HG03378 (cell line): ENCODE data around the gene DNAH8.

Experiments
- ATAC-seq: cut with Tn5 transposase; IDR thresholded peaks from one replicate; pipeline ENCODE4 v1.9.1; 2021; ENCODE audit warnings: mild to moderate bottlenecking, moderate library complexity; ENCODE audit not compliant: unreplicated experiment

The DNAH8 gene

GRCh38 chr6:39062014-39062740 lies 347.1 kb downstream of the DNAH8 start:
- ATAC-seq = no peak

DNA sequence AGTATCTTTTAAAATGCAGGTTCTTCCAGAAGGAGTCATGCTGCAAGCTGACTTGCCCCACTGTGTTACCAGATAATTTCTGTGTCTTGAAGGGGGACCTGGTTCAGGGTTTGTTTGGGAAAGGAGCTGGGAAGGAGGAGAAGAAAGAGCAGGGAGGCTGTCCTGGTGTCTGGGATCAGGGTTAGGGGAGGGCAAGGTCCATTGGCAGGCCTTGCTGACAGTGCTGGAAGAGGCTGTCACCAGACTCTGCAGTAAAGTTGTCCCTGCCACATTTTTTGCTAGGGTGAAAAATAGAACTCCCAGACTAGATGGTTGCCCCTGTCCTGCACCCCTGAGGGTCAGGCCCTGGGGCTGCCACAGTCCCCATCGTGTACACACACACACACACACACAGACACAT lies 348.4 kb downstream of the DNAH8 start:
- no peak for ATAC-seq

DNA sequence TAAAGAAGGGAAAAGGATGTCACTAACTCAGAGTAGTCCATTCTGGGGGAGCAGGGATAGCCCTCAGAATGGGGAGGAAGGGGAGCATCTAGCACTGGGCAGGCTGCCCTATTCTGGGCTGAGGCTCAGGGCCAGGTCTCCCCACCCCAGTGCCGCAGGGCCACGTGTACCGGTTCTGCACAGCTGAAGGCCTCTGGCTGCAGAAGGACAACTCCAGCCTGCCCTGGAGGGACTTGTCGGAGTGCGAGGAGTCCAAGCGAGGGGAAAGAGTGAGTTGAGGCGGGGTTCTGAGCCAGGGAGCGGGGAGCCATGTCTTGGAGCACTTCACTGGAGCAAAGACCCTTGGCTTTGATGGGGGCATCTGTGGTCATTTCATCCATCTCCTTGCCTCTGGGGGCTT lies 350.4 kb downstream of the DNAH8 start:
- ATAC-seq = no peak

GRCh38 chr6:39068391-39068790 lies 353.3 kb downstream of the DNAH8 start:
- no peak for ATAC-seq

DNA sequence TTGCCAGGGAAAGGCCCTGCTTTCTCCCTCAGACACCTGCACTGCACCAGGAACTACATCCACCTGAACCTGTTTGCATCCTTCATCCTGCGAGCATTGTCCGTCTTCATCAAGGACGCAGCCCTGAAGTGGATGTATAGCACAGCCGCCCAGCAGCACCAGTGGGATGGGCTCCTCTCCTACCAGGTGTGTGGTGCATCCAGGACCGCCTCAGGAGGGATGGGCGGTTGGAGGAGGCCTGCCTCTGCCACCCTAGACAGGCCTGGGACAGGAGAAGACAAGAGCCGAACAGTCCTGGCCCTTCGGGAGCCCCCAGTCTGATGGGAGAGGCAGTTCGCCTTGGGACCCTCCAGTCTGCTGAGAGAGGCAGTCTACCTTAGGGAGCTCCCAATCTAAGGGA lies 357.7 kb downstream of the DNAH8 start:
- ATAC-seq = no peak

DNA sequence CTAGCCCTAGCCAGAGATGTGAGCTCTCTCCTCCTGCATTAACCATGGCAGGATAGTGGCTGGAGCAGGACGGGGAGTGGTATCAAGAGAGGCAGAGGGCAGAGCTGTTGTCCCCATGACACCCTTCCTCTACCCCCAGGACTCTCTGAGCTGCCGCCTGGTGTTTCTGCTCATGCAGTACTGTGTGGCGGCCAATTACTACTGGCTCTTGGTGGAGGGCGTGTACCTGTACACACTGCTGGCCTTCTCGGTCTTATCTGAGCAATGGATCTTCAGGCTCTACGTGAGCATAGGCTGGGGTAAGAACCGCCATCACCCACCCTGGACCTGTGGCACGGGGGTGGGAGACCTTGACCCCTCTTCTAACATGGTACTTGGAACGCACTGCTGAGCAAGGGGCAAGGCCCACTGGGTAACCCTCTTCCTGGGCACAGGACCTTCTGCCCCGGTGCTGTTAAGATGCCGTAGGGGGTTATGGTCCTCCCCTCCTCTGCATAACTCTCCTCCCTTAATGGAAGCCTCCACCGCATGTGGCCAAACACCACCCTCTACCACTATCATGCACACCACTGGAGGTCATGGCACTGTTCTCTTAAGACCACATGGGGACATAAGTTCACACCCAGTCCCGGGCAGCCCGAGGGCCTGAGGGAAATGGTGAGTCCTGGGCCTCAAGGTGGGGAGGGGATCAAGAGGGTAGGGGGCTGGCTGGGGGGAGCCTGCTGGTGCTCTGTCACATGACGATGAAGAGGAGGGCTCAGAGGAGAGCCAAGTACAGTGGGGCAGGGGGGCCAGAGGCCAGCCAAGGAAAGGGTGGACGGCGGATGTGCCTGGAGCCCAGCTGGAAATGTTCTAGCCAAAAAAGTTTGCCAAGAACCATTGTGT lies 358.6 kb downstream of the DNAH8 start:
- ATAC-seq = no peak

- ATAC-seq = no peak
Observed at GRCh38 chr6:39074486-39074885, 359.4 kb downstream of the DNAH8 start.

DNA sequence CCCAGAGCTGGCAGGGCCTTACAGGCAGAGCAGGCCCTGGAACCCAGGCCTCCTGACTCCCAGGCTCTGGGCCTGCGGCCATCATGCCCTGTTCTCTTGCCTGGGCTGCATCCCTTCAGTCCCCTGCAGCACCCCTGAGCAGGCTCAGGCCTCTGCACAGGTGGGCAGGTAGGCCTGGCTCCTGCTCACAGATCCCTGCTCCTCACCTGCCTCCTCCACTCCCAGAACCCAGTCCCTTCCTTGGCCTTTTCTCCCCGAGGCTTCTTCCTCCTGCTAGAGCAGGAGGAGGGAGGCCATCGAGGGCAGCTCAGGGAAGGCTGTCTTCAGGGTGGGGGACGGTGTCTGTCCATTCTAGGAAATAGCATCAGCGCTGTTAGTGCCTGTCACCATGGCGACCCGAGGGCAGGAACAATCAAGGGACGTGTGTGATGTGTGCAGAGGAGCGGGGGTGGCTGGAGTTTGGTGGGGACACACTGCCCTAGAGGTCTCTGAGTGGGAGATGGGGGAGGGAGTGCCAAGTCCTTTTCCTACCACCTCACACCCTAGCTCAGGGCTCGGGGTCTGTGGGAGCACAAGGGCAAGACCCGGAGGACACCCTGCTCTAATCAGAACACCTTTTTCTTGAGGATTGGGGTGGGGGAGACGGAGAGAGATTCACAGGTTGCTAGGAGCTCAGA lies 360.0 kb downstream of the DNAH8 start:
- ATAC-seq = no peak

DNA sequence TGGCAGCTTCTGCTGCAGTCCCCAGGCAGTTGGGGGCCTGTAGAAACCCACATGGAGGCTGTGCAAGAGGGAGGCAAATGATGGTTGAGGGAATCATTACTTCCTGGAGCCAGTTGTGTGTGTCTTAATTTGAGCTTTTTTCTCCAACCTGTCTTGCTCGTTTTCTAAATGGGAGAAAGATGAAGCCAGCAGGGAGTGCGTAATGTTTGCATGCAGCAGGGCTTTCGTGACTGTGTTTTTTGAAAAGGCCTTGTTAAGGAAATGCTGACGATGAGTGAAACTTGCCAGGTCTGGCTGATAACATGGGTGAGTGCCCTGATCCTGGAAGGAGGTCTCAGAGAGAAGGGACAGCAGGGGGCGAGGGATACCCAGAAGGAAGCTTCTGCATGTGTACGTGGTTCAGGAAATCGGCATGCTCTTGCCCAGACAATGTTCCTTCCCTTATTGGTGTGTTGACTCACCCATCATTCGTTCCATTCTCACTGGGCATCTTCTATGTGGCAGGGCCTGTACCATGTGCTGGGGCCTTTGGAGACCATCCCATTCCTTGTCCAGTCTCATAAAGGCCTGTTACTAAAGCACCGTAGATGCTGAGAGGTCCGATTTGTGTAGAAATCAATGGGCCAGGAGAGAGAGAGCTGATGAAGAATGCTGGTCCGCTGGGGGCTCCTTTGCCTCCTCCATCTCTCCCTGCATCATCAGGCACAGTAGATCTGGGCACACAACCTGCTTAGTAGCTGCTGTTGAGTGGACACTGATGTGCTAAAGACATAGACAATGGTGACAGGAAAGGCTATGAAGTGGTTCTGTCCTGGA lies 360.9 kb downstream of the DNAH8 start:
- no peak for ATAC-seq

DNA sequence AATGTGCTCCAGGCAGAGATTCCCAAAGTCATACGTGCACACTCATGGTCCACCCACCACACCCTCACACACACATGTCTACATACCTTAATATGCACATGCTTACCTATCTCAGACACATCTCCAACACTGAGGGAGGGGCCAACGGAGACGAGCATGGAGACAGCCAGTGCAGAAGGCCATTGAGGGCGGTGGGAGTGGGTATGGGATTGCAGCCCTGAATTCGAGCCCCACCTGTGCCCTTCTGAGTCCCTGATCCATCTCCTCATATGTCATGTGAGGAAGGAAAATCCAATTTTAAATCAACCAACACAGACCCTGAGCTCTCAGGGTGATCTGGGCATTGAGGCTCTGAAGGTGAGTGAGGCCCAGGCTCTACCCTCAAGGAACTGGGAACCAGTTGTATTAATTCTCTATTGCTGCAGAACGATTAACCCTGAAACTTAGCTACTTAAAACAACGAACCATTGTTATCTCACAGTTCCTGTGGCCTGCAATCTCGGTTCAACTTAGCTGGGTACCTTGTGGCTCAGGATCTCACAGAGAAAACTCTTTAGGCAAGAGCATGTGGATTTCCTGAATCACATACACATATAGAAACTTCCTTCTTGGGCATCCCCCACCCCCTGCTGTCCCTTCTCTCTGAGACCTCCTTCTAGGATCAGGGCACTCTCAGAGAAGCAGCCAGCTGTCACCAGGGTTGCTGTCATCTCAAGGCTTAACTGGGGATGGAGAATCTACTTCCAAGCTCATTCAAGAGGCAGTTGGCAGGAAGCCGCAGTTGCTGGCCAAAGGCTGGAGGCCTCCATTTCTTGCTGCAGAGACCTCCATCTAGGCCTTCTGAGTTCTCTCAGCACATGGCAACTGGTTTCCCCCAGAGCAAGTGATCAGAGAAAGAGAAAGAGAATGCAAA lies 361.8 kb downstream of the DNAH8 start:
- no peak for ATAC-seq

DNA sequence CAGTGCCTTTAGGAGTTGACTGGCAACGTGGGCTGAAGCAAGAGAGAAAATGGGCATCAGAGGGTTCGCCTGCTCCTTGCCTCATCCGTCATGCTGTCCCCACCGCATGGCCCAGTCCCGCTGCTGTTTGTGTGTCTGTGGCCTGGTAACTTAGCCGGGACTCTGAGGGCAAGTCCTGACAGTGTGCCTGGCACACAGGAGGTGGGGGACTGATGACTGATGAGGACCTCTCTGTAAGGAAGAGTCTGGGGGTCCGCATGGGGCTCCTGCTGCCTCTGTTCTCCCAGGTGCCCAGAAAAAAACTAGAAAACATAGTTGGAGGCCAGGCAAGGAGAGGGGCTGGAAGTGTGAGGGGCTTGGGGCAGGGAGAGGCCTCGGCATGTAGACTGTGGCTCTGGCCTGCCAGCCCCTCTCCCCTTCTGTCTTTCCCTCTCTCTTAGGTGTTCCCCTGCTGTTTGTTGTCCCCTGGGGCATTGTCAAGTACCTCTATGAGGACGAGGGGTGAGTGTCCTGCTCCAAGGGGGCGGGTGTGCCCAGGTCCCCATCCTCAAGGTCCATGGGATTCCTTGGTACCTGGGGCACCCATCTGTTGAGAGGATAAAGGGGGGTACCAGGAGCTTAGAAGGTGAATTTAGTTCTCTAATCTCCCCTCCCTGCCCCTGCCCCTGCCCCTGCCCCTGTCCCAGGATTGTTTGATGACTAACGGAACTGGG lies 362.9 kb downstream of the DNAH8 start:
- ATAC-seq = no peak

DNA sequence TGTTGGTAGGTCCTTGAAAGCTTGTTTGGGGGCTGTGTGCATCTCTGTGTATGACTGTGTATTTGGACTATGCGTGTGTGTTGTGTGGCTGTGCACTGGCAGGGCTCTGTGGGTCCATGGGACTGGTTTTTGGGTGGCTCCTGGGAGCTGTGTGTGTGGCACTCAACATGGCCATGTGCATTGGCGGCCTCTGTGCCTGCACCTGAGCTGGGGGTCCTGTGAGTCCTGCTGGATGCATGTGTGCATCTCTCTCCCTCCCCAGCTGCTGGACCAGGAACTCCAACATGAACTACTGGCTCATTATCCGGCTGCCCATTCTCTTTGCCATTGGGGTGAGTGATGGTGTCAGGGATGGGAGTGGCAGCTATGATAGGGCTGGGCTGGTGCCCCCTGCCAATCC lies 363.6 kb downstream of the DNAH8 start:
- ATAC-seq = no peak

- no peak for ATAC-seq
Observed at GRCh38 chr6:39079197-39080125, 364.4 kb downstream of the DNAH8 start.
